GM12864 (cell line): ENCODE results near the gene RMND1.

Source experiments
- DNase-seq: peaks from one replicate; pipeline ENCODE4 v3.0.0-alpha.2; 2011; ENCODE audit warnings: low read depth
- H3K4me3 ChIP-seq: 2 replicates; pipeline ENCODE4 v1.5.1; 2011; ENCODE audit warnings: mild to moderate bottlenecking, low read depth, low read length, control low read depth
- TF ChIP-seq, protein P1 (sequence below): IDR thresholded peaks from 2 replicates; pipeline ENCODE4 v1.5.1; 2011; ENCODE audit warnings: low read depth, mild to moderate bottlenecking, moderate library complexity, low read length, control low read depth, inconsistent platforms; ENCODE audit errors: missing control alignments

Gene RMND1

DNA sequence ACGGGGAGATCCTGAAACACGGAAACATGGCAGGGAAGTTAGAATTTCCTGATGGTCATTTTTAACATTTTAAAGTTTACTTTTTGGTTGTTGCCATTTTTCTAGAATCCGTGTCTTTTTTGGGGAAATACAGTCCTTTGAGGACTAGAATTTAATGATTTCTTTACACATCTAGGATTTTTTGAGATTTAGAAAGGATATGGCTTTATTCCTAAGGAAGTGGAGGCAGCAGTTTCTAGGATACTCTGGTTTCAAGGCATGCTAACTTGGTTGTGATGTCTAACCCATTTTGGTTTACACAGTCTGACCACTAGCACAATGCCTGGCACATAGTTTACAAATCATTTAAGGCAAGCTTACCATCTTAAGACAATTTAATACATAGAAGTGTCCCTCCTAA, 59.5 kb downstream of the RMND1 start:
- TF ChIP-seq, protein P1, sequence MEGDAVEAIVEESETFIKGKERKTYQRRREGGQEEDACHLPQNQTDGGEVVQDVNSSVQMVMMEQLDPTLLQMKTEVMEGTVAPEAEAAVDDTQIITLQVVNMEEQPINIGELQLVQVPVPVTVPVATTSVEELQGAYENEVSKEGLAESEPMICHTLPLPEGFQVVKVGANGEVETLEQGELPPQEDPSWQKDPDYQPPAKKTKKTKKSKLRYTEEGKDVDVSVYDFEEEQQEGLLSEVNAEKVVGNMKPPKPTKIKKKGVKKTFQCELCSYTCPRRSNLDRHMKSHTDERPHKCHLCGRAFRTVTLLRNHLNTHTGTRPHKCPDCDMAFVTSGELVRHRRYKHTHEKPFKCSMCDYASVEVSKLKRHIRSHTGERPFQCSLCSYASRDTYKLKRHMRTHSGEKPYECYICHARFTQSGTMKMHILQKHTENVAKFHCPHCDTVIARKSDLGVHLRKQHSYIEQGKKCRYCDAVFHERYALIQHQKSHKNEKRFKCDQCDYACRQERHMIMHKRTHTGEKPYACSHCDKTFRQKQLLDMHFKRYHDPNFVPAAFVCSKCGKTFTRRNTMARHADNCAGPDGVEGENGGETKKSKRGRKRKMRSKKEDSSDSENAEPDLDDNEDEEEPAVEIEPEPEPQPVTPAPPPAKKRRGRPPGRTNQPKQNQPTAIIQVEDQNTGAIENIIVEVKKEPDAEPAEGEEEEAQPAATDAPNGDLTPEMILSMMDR = no peak
- DNase-seq = no peak
- peak overlapping the region; percentile 94 for H3K4me3 ChIP-seq

DNA sequence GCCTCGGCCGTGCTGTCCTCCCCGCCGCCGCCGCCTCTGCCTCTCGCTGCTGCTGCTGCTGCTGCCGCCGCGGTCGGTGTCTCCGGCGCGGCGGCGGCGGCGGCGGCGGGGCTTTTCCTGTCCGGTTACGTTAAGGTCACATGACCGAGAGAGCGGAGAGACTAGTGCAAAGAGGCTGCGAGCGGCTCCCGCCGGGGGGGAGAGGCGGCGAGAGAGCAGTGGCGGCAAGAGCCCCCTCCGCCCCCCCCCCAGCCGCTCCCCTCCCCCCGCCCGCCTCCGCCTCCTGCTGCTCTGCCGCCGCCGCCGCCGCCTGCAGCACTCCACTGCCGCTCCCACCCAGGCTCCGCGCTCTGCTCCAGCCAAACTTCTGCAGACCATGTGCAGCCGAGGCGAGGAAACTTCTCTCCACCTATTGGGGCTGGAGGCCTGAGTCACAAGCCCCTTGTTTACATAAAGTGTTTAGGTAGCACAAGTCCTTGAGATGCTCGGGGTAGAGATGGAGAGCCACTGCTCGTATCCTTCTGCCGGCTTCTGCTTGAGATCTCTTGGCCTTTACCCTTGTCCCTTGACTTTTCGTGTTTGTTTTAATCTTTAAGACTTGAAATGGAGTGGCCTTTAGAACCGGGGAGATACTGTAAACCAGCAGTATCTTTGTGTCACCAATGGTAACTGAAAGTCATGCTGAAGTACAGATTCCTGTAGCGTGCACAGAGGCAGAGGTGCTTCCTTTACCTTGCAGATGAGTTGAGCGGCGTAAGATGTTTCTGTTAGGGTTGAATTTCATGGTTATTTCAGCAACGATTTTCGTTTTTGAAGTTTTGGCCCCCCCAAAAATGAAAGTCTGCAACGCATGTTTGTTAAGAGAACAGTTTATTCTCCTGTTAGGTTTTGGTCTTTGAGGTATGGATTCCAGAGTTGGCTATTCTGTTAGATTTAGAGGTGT, 60.2 kb downstream of the RMND1 start, which contains the start of gene ZBTB2:
TSS of gene ZBTB2 (minus strand) at position 89 of the 943 bp plus-strand sequence. CDS start 17,922 bp downstream, outside the sequence.
- peak within 1 kb of the TSS; percentile 94 for H3K4me3 ChIP-seq
- DNase-seq = no peak
- TF ChIP-seq, protein P1 = no peak

DNA sequence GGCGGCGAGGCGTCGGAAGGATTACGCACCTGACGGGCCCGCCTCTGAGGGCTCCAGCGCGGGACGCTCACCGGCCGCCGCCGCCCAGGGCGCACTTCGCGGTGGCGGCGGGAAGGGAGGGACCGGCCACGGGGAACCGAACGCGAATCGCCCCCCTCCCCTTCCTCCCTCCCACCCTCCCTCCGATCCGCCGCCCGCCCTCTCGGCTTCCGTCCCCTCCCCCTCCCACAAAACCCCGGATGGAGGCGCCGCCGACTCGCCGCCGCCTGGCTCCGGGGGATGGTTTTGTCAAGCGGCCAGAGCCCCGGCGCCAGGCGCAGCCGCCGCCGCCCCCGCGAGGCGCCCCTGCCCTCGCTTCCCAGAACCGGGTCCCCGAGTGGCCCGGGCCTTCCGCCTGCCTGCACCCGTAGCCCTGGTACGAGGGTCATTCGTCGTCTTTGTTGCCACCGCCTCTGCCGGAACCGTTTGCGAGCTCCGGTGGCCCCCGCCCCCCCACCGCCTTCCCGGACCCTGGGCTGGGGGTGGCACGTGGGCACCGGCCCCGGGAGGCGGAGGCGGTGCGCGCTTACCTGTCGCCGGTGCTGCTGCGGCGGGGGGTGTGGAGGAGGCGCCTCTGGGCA, 61.0 kb downstream of the RMND1 start:
- DNase-seq = no peak
- peak overlapping the region; percentile 94 for H3K4me3 ChIP-seq
- TF ChIP-seq, protein P1 = no peak

DNA sequence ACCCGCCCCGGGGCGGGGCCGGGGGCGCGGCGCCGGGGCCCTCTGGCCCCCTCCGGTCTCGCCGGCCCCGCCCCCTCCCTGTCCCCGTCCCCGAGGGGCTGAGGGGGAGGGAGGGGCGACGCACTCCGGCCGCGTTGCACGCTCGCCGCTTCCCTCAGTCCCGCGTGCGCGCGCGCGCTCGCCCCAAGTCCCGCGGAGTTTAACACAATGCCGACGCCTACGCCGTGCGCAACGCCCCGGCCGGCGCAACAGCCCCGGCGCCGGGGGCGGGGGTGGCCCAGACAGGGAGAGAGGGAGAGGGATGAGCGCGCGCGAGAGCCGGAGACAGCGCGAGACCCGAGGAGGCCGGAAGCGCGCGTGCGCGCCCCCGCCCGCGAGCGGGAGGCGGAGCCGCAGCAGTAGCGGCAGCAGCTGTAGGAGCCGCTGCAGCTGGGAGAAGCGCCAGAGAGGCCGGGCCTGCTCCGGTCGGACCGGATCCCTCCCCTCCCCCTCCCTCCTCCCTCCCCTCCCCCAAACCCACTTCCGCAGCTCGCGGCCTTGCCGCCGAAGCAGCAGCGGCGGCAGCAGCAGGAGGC, 61.6 kb downstream of the RMND1 start:
- DNase-seq = peak; percentile 91
- TF ChIP-seq, protein P1 = no peak
- peak overlapping the region; percentile 94 for H3K4me3 ChIP-seq

DNA sequence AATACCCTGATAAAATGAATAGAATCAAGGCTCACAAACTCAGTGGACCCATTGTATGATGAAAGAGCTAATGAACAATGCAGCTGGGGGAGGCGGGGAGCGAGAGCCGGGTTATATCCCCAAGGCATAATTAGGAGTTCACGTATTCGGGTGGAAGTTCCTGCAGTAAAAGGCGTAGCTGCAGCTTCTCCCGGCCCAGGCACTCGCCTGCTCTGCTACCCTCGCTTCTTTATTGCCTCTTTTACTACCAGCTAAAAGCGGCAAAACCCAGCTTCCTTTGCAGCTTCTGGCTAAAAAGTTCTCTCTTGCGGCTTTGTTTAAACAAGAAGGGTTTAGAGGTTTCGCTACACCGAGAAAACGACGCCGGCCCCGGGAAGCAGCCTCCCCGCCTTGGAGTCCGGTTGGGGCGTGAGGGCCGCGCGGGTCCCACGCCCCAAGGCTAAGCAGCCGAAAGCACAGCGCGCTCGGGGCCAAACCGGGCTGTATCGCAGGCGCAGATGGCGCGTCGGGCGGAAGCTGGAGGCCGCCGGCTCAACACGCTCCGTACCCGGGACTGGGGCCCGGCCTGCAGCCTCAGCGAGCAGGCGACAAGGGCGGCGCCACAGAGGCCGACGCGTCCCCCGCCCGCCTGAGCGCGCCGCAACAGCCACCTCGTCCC, 62.2 kb downstream of the RMND1 start:
- TF ChIP-seq, protein P1 = no peak
- peak overlapping the region; percentile 94 for H3K4me3 ChIP-seq
- DNase-seq = no peak

DNA sequence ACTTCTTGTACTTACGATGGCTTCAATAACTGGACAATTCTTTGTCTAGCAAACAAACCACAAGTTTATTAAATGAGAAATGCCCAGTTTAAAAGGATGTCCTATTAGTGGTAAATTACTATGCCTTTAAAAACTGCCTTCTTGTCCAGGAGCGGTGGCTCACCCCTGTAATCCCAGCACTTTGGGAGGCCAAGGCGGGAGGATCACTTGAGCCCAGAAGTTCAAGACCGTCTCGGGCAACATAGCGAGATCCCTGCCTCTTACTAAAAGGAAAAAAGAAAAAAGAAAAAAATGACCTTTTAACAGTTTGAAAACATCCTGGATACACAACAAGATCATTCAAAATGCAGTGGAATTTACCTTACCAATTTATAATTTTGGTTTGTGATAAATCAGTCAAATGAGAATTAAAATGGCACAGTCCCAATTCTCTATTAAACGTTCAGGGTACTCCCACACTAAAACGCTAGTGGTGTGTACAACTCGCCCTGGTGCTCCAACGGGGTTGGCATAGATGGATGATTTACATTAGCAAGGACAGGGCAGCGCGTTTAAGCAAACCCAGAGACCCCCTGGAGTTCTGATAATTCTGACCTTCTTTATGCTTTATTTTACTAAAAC, 62.8 kb downstream of the RMND1 start:
- no peak for DNase-seq
- TF ChIP-seq, protein P1 = no peak
- peak overlapping the region; percentile 94 for H3K4me3 ChIP-seq
